ENCODE measurements around the gene TXNRD2.

Gene TXNRD2

GRCh38 chr22:19879992-19880785 is 61.4 kb downstream of the TXNRD2 start:
- TF ChIP-seq ZFX (IDR thresholded peaks at IDR 0.05): no peak
- no peak for TF ChIP-seq CTCF (conservative IDR thresholded peaks at IDR 0.05)
- H3K27ac ChIP-seq: no peak overlapping the region

- no peak overlapping the region for H3K27ac ChIP-seq
- TF ChIP-seq CTCF (conservative IDR thresholded peaks at IDR 0.05) (no peak), ZFX (IDR thresholded peaks at IDR 0.05) (no peak)
Observed at GRCh38 chr22:19879643-19879991, 62.0 kb downstream of the TXNRD2 start.

GRCh38 chr22:19879246-19879570 is 62.4 kb downstream of the TXNRD2 start:
- TF ChIP-seq CTCF (conservative IDR thresholded peaks at IDR 0.05) (no peak), ZFX (IDR thresholded peaks at IDR 0.05) (no peak)

GRCh38 chr22:19878461-19879245 is 63.0 kb downstream of the TXNRD2 start:
- H3K27ac ChIP-seq: no peak overlapping the region

More at GRCh38 chr22:19879246-19879570, 62.4 kb downstream of the TXNRD2 start:
- no peak overlapping the region for H3K27ac ChIP-seq

GRCh38 chr22:19877626-19878339 is 63.8 kb downstream of the TXNRD2 start:
- TF ChIP-seq CTCF (conservative IDR thresholded peaks at IDR 0.05) (no peak), ZFX (IDR thresholded peaks at IDR 0.05) (no peak)
- H3K27ac ChIP-seq: no peak overlapping the region

More at GRCh38 chr22:19878461-19879245, 63.0 kb downstream of the TXNRD2 start:
- no peak for TF ChIP-seq ZFX (IDR thresholded peaks at IDR 0.05)

GRCh38 chr22:19876941-19877625 is 64.5 kb downstream of the TXNRD2 start:
- TF ChIP-seq CTCF (conservative IDR thresholded peaks at IDR 0.05) (no peak), ZFX (IDR thresholded peaks at IDR 0.05) (no peak)
- H3K27ac ChIP-seq: no peak overlapping the region

- TF ChIP-seq CTCF (conservative IDR thresholded peaks at IDR 0.05) (no peak), ZFX (IDR thresholded peaks at IDR 0.05) (no peak)
- no peak overlapping the region for H3K27ac ChIP-seq
Observed at GRCh38 chr22:19876314-19876940, 65.2 kb downstream of the TXNRD2 start.

All from C4-2B (cell line).